Activated CD4-positive, alpha-beta T cell treated with anti-CD3 and anti-CD28 coated beads, Interleukin-2, amount 50 U/mL, for 48 hours (primary cell): Measurements from ENCODE around the gene TLE6.
"Not testable (repeated sequence)": the region's sequence is repeated elsewhere in the genome, so short reads cannot be mapped to it uniquely, and the experiment has no call there.

Experiments used
- DNase-seq, 2 experiments: peaks; one replicate each; pipeline ENCODE4 v3.0.0-alpha.2; 2020

Gene TLE6

GRCh38 chr19:3031607-3031867 is 54.2 kb downstream of the TLE6 start:
- DNase-seq, result no peak

- no peak for DNase-seq
Observed at GRCh38 chr19:3033595-3034405, 56.4 kb downstream of the TLE6 start.

- no peak for DNase-seq
Observed at GRCh38 chr19:3034406-3034655, 57.0 kb downstream of the TLE6 start.

DNA sequence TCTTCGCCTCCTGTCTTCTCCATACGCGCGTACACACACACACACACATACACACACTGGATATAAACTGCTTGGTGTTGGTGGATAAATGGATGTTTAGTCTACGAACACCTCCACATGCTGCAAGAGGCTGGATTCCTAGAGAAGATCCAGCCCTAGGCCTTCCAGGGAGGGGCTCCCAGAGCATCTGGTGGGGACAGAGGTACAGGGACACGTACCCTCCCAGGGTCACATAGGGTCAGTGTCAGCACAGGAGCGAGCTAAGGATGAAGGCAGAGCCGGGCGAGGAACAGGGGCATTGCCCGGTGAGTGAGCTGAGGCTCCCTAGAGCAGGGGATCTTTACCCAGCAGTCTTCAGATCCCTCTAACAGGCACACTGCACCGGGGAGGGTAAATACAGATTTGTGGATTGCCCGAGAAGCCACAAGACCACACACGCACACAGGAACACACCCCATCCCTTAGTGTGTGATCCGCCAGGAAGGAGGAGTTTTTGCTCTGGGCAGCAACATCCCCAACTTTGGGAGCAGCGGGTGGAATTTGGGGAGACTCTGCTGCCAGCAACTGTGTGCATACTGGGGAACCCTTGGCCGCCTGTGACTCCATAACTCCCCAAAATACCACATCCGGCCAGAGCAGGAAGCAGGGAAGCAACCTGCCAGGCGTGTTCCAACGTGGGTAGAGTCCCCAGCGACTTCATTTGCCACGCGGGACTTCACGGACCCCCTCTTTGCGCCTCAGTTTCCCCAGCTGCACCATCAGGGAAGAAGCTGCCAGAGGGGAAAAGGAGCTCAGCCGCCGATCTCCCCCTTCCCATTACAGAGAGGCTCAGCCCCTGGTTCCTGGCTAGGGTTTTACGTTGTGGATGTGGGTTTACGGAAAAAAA is 57.5 kb downstream of the TLE6 start:
- peak; percentile 61 to 70 for DNase-seq

DNA sequence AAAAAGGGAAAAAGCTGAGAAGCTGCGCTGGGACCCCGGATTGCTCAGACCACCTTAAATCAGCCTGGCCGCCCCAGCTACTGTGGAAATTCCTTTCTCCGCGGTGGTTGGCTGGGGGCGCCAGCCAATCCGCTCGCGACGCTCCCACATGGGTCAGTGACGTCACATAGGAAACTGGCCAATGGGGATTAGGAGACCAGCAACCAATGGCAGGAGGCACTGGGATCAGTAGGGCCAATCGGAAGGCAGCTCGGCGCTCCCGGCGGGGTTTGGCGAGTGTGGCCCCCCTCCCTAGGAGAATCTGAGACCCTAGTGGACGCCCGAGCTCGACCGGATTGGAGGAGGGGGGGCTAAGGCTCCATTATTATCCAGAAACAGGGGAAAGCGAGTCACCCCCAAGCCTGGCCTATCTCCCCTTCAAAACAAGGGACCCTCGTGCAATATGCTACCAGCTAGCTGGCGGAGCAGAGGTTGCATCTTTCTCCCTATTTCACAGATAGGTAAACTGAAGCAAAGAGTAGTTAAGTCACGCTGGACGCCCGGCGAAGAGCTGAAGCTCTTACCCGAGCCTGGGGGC is 58.3 kb downstream of the TLE6 start:
- peak; percentile 93 to 96 for DNase-seq

DNA sequence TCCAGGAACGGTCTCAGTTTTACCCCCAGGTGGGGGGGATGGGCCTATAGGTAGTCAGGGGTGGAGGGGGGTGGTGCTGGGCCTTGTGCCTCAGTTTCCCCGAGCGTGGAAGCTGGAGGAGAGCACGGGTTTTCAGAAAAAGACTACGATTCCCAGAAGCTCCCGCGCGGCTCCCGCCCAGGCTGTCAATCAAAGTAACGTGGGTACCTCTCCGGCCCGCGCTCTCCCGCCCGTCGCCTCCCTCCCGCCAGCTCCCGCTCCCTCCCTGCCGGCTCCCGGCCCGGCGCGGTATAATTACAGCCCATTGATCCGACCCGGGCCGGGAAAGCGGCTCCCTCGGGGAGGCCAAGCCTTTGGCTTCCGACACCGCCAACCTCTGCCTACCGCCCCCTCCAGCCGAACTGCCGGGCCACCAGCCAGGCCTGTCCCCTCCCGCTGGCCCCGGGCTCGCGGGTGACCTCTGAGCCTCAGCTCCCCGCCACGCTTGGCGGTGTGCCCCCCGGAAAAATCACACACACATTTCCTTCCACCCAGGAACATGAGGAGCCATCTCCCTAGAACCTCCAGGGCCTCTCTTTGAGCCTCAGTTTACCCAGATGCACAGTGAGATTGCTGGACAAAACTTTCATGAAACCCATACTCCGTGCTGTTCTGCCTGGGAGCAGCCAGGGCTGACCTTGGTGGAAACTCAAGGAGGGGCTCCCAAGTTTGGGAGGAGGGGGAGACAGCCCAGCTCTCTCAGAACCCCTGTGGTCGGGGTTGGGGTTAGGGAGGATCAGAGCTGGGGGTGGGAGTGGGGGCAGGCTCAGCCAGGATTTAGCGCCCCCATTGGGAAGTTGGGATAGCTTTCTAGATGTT is 59.0 kb downstream of the TLE6 start:
- peak; percentile 83 to 88 for DNase-seq

DNA sequence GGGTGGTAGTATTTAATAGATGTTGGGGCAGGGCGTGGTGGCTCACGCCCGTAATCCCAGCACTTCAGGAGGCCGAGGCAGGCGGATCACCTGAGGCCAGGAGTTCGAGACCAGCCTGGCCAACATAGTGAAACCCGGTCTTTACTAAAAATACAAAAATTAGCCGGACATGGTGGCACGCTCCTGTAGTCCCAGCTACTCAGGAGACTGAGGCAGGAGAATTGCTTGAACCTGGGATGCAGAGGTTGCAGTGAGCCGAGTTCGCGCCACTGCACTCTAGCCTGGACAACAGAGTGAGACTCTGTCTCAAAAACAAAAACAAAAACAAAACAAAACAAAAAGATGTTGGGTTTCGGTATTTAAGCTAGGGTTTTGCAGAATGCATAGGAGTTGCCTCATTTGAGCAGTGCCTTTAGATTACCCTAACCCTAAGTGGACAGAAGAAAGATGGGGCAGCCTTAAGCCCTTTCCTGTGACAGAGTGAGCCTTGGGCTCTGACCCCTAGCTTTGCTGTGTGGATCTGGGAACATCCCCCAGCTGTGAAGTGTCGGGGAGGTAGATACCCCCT is 59.7 kb downstream of the TLE6 start:
- not testable (repeated sequence) for DNase-seq

DNA sequence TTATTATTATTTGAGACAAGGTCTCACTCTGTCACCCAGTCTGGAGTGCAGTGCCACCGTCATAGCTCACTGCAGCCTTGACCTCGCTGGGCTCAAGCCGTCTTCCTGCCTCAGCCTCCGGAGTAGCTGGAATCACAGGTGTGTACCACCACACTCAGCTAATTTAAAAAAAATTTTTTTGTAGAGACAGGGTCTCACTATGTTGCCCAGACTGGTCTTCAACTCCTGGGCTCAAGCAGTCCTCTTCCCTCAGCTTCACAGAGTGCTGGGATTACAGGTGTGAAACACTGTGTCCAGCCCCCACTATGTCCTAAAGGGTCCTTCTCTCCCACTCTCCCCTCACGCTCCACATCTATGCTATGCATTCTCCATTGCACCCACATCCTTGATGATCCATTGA is 60.9 kb downstream of the TLE6 start:
- DNase-seq, result no peak

DNA sequence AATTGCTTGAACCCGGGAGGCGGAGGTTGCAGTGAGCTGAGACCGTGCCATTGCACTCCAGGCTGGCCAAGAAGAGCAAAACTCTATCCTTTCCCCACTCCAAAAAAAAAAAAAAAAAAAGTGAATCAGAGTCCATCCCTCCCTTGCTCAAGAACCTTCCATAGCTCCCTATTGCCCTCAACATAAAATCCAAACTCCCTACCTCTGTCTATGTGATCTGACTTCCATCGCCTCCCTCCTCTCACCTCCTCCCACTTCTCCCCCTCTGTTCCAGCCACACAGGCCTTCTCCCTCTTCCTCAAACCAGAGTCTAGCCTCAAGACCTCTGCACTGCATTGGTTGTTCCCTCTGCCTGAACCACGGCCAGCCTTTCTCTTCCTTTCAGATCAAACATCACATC is 61.8 kb downstream of the TLE6 start:
- DNase-seq, result no peak

- DNase-seq, result no peak
Observed at GRCh38 chr19:3039641-3040077, 62.3 kb downstream of the TLE6 start.

DNA sequence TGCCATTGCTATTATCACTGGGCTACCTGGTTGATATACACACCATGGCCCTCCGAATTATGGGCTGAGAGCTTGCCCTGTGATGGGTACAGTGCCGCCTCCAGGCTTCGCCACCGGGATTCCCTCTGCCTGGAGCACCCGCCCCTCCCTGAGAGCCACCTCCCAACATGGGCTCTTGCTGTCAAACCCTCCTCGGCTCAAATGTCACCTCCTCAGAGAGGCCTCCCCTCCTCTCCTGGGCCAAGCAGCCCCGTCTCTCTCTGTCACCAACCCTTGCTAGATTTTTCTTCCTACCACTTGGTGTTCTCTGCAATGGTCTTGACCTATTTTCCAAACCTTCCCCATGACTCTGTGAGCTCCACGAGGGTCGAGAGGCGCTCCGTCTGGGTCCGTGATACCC is 64.0 kb downstream of the TLE6 start:
- DNase-seq, result no peak

DNA sequence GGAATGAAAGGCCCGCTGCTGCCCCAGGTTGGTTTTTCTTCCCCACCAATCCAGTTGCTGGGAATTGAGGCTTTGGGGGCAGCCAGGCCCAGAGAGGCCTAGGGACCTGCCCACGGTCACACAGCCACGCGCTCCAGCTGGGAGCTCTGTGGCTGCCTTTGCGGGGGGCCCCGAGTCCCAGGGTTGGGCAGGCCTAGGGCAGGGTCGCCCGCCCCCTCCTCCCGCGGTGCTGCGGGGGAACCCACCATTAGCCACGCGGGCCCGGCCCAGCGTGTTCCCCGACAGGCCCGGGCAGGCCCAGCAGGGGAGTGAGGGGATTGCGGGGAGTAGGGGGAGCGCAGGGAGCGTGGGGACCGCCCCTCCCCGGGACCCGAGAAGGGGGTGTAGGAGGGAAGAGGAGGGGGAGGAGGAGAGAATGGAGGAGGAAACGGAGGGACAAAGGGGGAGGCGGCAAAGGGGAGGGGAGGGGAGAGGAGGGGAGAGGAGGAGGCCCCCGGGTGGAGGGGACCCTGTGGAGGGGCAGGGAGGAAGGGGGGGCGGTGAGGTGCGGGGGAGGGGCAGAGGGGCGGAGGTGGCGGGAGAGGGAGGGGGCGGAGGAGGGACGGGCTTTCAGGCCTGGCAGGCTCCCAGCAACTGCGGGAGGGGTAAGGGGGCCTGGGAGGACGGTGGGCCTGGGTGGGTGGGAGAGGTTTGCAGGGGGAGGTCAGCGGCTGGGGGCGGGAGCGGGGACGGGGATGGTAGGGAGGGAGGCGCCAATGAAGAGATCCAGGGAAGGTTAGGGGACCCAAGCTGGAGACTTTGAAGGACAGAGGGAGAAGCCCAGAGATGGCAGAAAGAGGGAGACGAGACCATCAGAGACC is 64.6 kb downstream of the TLE6 start:
- no peak for DNase-seq

- no peak for DNase-seq
Observed at GRCh38 chr19:3042621-3043267, 65.4 kb downstream of the TLE6 start.
